NCI-H146 treated with DMSO at 0.1 percent for 48 hours (cell line): ENCODE measurements around the gene CLPSL1.

Experiments used
- DNase-seq: peaks from one replicate; lab custom pipeline; 2025; ENCODE audit not compliant: unreplicated experiment; lab: John Stamatoyannopoulos, UW

CLPSL1 gene

DNA sequence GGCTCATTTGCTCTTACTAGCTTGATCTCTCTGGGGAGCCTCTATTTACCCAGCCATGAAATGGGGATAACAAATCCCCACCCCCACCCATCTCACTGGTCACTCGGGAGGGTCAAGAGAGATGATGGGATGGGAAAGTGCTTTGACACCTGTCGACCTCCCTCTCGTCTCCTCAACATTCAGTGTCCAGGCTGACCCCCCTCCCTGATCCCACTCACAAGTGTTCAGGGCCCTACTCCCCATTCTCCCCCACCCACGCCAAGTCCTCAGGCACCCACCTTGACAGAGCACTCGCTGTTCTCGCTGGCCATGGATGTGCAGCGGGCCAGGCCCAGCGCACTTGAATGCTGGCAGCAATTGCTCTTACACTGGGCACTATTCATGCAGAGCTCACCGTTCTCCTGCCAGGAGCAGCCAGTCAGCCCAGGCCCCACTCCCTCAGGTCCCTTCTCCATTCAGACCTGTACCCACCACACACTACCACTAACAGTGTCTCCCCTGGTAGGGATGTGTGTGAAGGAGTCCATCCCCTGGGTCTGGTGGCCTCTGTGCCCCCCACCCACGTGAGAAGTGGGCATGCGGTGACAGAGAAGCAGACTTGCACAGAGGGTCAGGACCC lies 14.7 kb downstream of the CLPSL1 start:
- no peak for DNase-seq

DNA sequence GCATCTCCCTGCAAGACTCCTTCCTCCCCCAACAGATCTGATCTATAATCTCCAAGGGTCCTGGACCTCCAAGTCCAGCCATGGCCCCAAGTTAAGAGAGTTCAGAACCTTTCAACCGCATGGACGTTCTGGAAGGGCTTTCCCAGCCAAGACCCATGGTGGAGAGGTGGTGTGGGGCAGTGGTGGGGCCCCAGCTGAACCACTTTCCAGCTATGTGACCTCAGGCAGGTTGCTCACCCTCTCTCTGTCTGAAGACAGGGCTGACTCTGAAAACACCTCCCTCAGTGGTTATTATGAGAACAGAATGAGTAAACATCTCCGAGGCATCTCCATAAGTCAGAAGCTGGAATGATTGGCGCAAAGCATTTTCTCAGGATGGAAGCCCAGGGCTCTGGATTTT lies 15.4 kb downstream of the CLPSL1 start:
- DNase-seq, result no peak

DNA sequence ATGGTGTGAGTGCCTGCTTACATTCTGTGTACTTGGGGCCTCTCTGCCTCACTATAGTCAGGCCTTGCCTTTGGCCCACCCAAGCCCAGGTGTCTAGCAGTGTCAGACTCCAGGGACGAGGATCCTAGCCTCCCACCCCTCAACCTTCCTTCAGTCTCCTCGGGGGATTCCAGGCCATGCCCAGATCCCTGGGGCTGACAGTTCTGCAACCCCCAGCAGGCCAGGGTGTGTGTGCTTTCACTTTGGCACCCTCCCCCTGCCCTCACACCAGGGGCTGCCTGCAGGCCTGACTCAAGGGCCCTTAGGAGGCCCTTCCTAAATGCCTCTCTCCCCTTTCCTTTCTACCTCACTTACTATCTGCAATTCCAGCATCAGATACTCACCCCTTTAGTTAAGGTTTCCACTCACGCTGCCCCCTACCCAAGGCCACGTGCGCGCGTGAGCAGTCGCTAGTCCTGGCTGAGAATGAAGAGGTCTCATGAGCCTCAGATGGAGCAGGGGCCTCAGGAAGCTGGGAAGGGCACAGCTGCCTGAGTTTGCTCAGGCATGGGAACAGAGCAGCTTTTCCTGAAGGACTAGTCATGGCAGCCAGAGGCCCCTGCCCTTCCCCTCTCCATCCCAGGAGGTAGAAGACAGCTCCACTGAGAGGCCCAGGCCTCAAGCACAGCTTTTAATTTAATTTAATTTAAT lies 17.2 kb downstream of the CLPSL1 start:
- no peak for DNase-seq

DNA sequence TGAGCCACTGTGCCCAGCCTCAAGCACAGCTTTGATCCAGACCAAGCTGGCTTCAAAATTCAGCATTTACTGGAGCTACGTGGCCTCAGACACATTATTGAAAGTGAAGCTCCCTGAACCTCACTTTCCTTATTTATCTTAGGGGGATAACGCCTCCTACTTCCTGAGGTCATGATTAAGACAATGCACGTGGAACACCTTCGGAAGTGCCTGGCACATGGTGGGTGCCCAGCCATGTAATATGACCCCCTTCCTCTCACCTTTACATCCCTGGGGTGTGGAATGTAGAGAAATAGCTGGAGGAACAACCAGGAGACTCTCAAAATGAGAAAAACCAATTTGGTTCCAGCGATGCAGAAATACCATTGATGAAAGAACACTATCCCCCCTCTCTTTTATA lies 17.9 kb downstream of the CLPSL1 start:
- DNase-seq, result no peak

DNA sequence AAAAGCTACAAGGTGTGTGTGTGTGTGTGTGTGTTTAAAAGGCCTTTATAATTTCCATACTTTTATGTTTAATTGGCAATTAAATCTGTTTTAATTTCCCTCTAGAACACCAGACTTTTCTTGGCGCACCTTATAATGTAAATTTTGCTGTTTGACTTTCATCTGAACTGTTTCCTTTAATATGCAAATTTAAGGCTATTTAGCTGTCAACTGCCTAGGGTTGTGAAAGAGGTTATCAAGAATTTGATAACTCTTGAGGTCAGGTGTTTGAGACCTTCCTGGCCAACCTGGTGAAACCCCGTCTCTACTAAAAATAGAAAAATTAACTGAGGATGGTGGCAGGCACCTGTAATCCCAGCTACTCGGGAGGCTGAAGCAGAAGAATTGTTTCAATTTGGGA lies 20.3 kb downstream of the CLPSL1 start:
- DNase-seq, result no peak

DNA sequence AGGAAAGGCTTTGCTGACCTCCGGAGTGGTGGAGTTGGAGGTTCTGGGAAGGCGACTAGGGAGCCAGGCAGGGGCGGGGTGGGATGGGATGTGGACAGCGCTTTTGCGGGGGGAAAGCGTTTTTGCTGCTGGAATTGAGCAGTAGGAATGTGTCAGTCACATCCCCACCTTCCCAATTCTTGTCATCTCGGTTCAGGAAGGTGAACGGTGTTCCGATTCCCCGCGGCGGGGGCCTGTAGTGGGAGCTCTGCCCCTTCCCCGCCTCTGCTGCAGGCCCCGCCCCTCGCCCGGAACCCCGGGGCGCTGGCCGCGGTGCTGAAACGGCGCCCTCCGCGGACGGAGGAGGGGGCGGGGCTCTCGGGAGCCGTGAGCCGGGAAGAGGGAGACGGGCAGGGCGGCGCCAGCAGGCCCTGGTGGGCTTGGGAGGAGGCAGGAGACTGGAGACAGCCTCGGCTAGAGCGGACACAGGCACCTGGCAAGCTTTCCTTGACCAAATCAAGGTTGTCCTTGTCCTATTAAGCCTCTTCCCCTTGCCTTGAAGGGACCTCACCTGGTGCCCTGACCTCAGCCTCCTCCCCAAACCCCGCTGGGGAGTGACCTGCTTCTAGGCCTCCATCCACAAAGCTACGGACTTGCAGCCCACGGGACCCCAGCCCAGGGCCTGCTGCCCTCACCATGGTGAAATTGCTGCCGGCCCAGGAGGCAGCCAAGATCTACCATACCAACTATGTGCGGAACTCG lies 24.3 kb downstream of the CLPSL1 start, which contains the start of gene LHFPL5:
LHFPL5 (plus strand) TSS at position 357 of the 741 bp plus-strand sequence; CDS start at position 676, 319 bp downstream.
- DNase-seq, result peak; percentile 71

DNA sequence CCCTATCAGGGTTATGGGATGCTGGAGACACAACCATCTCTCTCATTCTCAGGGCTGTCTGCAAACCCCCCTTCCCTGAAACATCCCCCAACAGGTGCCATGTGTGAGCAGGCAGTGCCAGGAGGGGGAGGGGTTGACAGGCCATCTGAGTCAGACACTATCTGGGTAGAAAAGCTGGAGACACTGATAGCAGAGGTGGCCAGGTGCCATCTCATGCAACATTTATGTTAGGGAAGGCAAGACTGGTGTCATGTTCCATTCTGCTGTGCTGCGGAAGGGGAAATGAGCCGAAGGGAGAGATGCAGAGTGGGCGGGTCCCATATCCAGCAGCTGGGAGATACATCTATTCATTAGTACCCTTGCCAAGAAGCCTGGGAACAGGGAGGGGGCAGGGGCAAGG lies 27.9 kb downstream of the CLPSL1 start:
- DNase-seq, result peak; percentile 48

DNA sequence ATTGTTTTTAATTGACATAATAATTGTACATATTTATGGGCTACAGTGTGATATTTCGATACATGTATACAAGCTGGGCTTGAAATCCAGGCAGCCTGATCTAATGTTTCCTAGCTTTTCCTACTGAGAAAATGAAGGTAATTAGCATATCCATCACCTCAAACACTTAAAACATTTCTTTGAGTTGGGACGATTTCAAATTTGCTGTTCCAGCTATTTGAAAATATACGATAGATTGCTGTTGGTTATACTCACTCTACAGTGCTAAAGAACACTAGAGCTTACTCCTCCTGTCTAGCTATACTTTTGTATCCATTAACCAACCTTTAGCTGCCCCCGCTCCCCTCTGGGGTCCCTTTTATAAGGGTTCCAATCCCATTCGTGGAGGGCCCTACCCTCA lies 29.0 kb downstream of the CLPSL1 start:
- DNase-seq, result no peak

DNA sequence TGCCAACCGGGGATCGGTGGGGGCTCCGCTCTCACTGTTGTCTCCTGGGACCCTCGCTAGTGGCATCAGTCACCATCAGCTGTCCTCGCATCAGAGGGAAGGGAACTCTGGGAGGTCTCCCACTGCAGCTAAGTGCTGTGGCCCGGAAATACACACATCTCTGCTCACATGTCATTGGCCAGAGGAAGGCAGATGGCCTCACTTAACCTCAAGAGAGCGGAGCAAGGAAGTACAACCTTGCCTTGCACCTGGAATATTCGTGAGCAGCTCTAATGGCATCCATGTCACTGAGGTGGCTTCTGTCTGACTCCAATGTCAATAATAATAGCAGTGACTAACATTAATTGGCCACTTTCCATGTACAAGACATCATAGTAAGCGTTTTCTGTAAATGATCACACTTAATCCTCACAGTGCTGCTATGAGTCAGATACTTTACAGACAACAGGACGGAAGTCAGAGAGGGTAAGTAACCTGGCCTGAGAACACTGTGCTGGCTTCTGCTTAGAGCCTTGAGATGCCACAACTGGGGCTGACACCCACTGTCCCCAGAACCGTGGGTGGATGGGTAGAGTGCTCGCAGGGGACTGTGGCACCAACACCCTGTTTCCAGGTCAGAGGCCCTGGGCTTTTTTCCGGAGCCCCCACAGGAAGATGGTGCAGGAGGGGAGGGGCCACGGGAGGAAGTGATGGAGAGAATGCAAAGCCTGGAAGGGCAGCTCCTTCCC lies 30.3 kb downstream of the CLPSL1 start:
- no peak for DNase-seq

DNA sequence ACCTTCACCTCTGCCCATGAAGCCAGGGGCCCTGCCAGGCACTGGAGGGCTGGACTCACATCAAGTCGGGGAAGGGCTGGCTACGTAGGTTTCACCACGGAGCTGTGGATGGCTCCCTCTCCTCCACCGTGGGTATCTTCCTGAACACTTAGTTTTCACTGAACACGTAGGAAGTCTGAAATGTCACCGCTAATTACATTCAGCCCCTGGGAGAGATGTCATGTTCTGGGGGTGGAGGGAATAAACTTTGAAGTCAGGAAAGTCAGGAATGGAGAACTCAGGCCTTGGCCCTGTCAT lies 30.8 kb downstream of the CLPSL1 start:
- DNase-seq, result no peak

DNA sequence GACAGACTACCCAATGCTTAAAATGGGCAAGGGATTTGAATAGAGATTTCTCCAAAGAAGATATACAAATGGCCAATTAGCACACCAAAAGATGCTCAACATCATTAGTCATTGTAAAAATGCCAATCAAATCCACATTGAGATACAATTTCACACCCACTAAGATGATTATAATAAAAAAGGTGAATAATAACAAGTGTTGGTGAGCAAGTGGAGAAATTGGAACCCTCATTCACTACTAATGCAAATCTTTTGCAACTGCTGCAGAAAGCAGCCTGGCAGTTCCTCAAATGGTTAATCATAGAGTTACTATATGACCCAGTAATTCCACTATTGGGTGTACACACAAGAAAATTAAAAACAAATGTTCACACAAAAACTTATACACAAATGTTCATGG lies 36.7 kb downstream of the CLPSL1 start:
- DNase-seq, result no peak

DNA sequence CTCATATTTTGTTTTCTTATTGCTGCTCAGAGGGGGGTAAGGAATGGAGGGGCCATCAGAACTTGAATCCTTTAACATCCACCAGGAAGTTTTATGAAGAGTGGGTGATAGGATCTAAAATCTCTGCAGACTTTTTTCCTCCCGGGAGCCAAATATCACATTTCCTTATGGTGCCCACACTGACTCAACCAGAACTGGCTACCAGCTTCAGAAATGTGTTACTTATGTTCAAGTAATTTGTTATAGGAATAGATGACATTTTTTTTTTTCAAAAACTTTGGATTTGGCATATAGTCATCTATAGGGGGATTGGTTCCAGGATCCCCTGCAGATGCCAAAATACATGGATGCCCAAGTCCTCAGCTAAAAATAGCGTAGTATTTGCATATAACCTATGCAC lies 42.8 kb downstream of the CLPSL1 start:
- no peak for DNase-seq

DNA sequence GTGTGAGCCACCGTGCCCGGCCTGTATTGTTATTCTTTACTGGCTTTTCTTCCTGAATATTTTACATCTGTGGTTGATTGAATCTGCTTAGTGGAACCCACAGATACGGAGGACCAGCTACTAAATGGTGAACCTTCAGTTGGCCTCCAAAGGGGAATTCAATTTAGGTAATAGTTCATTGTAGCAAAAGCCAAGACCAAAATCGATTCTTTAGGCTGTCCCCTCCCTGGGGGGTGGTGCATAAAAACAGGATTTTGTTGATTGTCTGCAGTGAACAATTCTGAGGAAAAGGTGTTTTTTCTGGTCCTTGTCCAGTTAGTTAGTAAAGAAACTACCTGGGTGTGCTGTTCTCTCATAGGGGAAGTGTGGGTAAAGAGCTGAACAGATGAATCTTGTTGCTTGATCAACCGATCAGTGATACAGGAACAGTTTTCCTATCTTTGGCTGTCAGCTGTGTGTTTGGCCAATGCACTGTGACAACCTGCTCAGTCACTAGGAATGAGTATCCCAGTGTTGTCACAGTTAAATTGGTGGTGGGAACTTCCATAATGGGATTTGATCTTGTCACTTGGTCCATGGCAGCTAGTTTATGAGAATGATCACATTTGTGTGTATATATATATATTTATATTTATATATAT lies 43.9 kb downstream of the CLPSL1 start:
- DNase-seq, result no peak

DNA sequence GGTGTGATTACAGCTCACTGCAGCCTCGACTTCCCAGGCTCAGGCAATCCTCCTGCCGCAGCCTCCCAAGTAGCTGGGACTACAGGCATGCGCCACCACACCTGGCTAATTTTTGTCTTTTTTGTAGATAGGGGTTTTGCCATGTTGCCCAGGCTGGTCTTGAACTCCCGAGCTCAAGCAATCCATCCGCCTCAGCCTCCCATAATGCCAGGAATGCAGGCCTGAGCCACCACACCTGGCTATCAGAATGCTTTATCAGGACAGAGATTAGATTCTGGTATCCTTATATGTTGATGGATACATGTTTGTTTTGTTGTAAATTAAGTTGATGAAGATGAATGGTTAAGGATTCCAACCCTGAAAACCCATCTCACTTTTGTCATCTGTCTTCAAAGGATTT lies 48.5 kb downstream of the CLPSL1 start:
- no peak for DNase-seq

DNA sequence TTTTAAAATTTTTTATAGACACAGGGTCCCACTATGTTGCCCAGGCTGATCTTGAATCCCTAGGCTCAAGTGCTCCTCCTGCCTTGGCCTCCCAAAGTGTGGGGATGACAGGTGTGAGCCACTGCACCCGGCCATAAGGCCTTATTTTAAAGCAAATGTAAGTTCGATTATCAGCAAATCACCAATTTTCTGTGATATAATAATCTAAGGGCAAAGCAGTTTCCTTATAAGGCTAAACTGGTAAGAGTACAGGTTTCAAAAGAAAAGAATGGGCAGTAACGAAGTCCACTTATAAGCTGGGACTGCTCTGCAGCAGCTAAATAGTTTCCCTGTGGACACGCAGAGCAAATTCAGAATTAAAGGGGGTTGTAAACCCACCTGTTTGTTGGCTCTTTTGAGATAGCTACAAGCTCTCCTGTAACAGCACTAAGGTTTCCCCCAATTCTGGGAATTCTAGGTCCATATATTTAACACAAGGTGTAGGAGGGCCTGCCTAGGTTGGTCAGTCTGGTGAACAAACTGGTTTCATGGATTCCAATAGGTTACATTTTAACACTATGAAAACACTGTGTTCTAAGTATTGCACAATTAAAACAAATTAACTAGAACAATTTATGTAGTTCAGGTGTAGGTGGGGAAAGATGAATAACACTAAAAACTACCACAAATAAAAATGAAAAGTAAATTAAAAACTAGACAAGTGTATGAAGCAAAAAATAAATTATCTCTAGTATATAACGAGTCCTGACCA lies 50.6 kb downstream of the CLPSL1 start:
- no peak for DNase-seq

DNA sequence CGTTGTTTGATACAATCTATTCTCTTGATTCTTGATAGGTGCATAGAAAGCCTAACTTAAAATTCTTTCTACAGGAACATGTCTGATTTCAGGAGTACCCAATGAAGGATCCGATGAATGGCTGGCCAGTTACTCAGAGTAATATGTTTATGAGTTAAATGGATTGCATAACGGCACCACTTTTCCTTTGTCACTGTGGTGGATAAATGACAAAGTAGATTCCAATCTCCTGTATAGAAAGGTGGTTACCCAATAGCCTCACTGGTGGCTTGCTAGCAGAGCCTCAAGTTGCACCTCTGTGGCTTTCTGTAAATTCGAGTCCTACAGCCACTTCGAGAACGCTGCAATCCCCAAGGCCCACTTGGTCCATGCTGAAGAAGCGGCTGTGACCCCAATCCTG lies 52.7 kb downstream of the CLPSL1 start:
- DNase-seq, result no peak
